ENCODE measurements around the gene SGF29.
"Not testable (repeated sequence)": the region's sequence is repeated elsewhere in the genome, so short reads cannot be mapped to it uniquely, and the experiment has no call there.

The SGF29 gene

GRCh38 chr16:28567292-28567691 is 13.6 kb downstream of the SGF29 start:
- no peak for DNase-seq

DNA sequence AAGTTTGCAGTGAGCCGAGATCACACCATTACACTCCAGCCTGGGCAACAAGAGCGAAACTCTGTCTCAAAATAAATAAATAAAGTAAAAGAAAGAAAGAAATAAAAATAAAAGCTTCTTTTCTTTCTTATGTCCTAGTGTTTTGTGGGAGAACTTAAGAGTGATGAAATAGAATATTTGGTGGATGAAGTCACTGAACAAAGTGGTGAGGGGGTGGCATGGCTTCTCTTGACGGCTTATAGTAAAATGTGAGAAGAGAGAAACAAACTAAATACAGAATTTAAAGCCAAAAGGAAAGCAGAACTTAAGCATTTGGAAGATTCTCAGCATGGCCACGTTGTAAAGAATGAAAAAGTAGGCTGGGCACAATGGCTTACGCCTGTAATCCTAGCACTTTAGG is 15.3 kb downstream of the SGF29 start:
- DNase-seq: no peak

DNA sequence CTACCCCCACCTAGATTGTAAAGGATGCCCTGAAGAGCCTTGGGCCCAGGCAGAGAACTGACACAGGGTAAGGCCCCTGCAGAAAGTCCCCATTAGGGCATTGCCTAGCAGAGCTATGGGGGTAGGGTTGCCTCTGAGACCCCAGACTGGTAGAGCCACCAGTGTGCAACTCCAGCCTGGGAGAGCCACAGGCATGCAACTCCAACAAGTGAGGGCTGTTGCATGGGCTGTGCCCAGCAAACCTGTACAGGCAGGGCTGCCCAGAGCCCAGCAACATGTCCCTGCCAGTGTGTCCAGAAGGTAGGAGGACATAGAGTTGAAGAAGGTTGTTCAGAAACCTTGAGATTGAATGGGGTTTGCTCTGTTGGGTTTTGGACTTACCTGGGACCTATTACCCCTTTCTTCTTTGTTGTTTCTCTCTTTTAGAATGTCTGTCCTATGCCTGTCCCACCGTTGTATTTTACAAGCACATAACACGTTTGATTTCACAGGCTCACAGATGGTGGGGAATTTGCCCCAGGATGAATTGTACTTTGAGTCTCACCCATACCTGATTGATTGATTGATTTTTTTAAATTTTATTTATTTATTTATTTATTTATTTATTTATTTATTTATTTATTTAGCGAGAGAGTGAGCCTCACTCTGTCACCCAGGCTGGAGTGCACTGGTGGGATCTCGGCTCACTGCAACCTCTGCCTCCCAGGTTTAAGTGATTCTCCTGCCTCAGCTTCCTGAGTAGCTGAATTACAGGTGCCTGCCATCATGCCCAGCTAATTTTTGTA is 16.4 kb downstream of the SGF29 start:
- DNase-seq: no peak

- no peak for DNase-seq
These were observed 19.2 kb downstream of the SGF29 start for GRCh38 chr16:28572696-28573510.

- no peak for DNase-seq
These were observed 20.3 kb downstream of the SGF29 start for GRCh38 chr16:28573738-28574718.

GRCh38 chr16:28574925-28575324 is 21.2 kb downstream of the SGF29 start:
- DNase-seq: no peak

- no peak for DNase-seq
These were observed 21.9 kb downstream of the SGF29 start for GRCh38 chr16:28575446-28576109.

GRCh38 chr16:28580726-28581315 is 27.1 kb downstream of the SGF29 start:
- no peak for DNase-seq

- DNase-seq: no peak
These were observed 32.0 kb downstream of the SGF29 start for GRCh38 chr16:28585674-28586073.

GRCh38 chr16:28586466-28586865 is 32.7 kb downstream of the SGF29 start:
- no peak for DNase-seq

GRCh38 chr16:28587386-28587785 is 33.7 kb downstream of the SGF29 start:
- DNase-seq: no peak

- DNase-seq: no peak
These were observed 35.3 kb downstream of the SGF29 start for GRCh38 chr16:28589069-28589468.

GRCh38 chr16:28589930-28590329 is 36.2 kb downstream of the SGF29 start:
- DNase-seq: no peak

DNA sequence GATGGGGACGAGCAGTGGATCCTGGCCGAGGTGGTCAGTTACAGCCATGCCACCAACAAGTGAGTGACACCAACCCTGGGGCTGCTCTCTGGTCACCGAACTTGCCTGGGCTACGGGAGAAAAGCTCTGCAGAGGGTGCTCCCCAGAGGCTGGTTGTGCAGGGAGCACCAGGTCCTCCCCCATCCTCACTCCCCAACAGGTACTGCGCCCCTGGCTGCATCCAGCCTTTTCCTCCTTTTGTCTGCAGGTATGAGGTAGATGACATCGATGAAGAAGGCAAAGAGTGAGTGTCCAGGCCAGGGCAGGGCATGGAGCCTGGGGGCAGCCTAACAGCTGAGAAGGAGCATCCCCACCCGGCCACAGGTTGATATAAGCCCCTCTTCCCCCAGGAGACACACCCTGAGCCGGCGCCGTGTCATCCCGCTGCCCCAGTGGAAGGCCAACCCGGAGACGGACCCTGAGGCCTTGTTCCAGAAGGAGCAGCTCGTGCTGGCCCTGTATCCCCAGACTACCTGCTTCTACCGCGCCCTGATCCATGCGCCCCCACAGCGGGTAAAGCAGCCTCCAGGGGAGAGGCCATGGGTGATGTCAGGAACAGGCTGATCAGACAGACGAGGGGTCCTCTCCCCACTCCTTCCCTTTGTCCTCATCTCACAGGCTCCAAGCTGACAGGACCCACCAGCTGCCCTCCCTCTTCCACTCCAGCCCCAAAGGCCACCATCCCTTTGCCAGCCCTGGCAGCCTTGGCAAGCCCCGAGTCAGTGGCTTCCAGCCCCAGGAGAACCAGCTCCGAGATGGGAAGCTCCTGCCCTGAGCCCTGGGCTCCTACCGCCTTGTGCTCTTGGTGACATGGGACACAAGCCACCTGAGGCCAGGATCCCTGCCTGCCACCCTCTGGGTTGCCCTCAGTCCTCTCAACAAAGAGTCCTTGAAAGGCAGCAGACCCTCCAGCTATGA is 36.9 kb downstream of the SGF29 start:
- no peak for DNase-seq

DNA sequence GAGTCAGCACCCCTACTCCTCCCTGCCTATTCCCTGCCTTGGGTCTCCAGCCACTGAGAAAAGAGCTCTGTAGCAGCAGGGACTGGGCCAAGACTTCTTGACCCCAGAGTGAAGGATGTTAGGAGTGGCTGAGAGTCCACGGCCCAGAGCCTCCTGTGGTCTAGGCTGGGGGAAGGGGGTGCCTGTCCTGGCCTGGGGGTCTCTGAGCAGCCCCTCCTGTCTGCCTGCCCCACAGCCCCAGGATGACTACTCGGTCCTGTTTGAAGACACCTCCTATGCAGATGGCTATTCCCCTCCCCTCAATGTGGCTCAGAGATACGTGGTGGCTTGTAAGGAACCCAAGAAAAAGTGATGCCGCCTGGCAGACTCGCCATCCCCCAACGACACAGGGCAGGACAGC is 37.6 kb downstream of the SGF29 start:
- no peak for DNase-seq

DNA sequence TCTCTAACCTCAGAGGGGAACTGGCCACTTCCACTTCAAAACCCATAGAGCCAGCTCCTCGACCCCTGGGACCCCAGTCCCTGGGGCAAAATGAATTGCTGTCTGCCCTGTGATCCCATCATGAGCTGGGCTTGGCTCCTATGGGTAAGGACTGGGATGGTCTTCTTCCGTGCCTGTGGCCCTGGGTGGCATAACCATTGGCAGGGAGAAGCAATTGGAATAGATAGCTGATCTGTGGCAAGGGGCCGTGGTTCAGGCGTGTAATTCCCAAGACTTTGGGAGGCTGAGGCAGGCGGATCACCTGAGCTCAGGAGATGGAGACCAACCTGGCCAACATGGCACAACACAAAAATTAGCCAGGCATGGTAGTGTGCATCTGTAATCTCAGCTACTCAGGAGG is 38.8 kb downstream of the SGF29 start:
- no peak for DNase-seq

- no peak for DNase-seq
These were observed 39.3 kb downstream of the SGF29 start for GRCh38 chr16:28592979-28593553.

DNA sequence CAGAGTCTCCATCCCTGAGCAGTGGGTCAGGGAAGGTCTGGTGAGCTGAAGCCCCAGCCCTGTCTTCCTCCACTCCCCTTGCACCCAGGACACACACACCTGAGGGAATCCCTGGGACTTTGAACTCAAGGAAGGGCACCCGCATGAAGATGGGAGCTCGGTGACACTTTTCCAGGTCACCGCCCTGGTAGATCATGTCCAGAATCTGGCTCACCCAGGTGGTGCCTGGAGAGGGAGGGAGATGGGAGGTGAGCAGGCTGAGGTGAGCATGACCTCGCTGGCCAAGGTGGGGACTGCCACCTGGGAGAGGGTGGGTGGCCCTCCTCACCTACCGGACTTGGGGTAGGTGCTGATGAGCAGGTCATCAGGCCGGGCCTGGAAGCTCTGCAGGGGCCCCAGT is 41.7 kb downstream of the SGF29 start:
- DNase-seq: not testable (repeated sequence)

DNA sequence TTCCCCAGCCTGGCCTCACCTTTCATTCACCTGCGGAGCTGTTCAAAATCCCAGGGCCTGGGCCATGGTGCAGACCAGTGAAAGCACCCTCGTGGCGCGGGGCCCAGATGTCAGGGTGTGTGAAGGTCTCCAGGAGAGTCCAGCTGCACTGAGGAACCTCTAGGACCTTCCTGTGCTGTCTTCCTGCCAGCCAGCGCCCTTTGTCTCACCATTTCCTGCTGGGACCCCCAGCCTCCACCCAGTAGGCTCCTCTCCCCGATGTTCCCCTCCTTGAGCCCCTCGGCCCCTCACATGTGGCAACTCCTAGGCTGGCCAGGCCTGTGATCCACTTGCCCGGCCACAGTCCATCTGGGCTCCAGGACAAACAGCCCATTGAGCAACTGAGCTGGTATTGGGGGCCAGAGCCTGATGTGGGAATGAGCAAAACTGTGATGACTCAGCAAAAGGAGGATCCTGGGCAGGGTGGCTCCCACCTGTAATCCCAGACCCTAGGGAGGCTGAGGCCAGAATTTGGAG is 42.5 kb downstream of the SGF29 start:
- DNase-seq: no peak
